SK-N-SH (cell line): ENCODE measurements around the gene LYZ. TPM values are rescaled to one million over a fixed set of nuclear protein-coding genes. Genes with fewer than 3 reads are reported as not detected.

ENCODE experiments used
- CTCF ChIA-PET: fragments of 300-600, 350-600 bp; formaldehyde crosslinking; extraction: SDS; loops from one replicate; lab custom pipeline; 2021; lab: Yijun Ruan, JAX
- POLR2A ChIA-PET: fragments of 350-600 bp; sonication (Branson Sonifier 250); formaldehyde crosslinking; extraction: SDS; loops from one replicate; lab custom pipeline; 2020; ENCODE audit warnings: antibody characterized with exemption, inconsistent platforms; lab: Yijun Ruan, JAX
- DNase-seq: peaks from one replicate; pipeline ENCODE4 v3.0.0; 2012
- H2AFZ ChIP-seq: fragments of 200-600 bp; sonication (generic); 2 replicates; pipeline ENCODE4 v1.8.1; 2016; ENCODE audit warnings: antibody characterized with exemption, mild to moderate bottlenecking, low read depth
- H3F3A ChIP-seq: fragments of 200-600 bp; sonication (generic); replicated peaks from 2 replicates; pipeline ENCODE3; 2016; ENCODE audit warnings: antibody characterized with exemption, mild to moderate bottlenecking; ENCODE audit not compliant: insufficient read depth
- H3K27ac ChIP-seq, 2 experiments: fragments of 200-500 bp in 1 of 2; fragments of 200-600 bp in 1 of 2; sonication (Bioruptor generic) in 1 of 2; sonication (generic), shearing (Covaris generic) in 1 of 2; 2 replicates each; pipeline versions ENCODE4 v1.5.1 to v1.6.1; 2014 to 2016; ENCODE audit warnings: low read depth in 2 of 2, inconsistent platforms in 1 of 2, low read length in 1 of 2, mild to moderate bottlenecking in 1 of 2, mixed read lengths in 1 of 2
- H3K27me3 ChIP-seq: fragments of 200-600 bp; sonication (generic), shearing (Covaris generic); 2 replicates; pipeline ENCODE4 v1.6.1; 2016; ENCODE audit warnings: mixed run types; ENCODE audit not compliant: insufficient read depth
- H3K36me3 ChIP-seq, 2 experiments: fragments of 200-500 bp in 1 of 2; fragments of 200-600 bp in 1 of 2; sonication (Bioruptor generic) in 1 of 2; sonication (generic) in 1 of 2; replicated peaks in 1 of 2; 2 replicates each; pipeline versions ENCODE3 to v1.5.1; 2014 to 2016; ENCODE audit warnings: low read length in 1 of 2, mild to moderate bottlenecking in 1 of 2; ENCODE audit not compliant: insufficient read depth in 2 of 2, control insufficient read depth in 1 of 2
- H3K4me1 ChIP-seq, 2 experiments: fragments of 200-500 bp in 1 of 2; fragments of 200-600 bp in 1 of 2; sonication (Bioruptor generic) in 1 of 2; sonication (generic), shearing (Covaris generic) in 1 of 2; 2 replicates each; pipeline versions ENCODE4 v1.5.1 to v1.6.1; 2014 to 2016; ENCODE audit warnings: low read depth in 1 of 2, low read length in 1 of 2, mixed run types in 1 of 2; ENCODE audit not compliant: insufficient read depth in 2 of 2, control insufficient read depth in 1 of 2
- H3K4me2 ChIP-seq: fragments of 200-600 bp; sonication (generic), shearing (Covaris generic); 2 replicates; pipeline ENCODE4 v1.6.1; 2017; ENCODE audit warnings: mixed run types
- H3K4me3 ChIP-seq, 2 experiments: fragments of 200-500 bp in 1 of 2; fragments of 200-600 bp in 1 of 2; sonication (Bioruptor generic) in 1 of 2; sonication (generic), shearing (Covaris generic) in 1 of 2; 2 replicates each; pipeline versions ENCODE4 v1.5.1 to v1.8.1; 2014 to 2016; ENCODE audit warnings: low read depth in 2 of 2, inconsistent platforms in 1 of 2, low read length in 1 of 2, mild to moderate bottlenecking in 1 of 2, mixed read lengths in 1 of 2, moderate library complexity in 1 of 2
- H3K79me2 ChIP-seq: fragments of 200-600 bp; sonication (generic); 2 replicates; pipeline ENCODE4 v1.8.1; 2017; ENCODE audit warnings: mild to moderate bottlenecking; ENCODE audit not compliant: insufficient read depth
- H3K9ac ChIP-seq: fragments of 200-600 bp; sonication (generic); 2 replicates; pipeline ENCODE4 v1.6.1; 2017; ENCODE audit warnings: mixed run types
- H3K9me2 ChIP-seq: fragments of 200-600 bp; sonication (generic); 2 replicates; pipeline ENCODE4 v1.6.1; 2017; ENCODE audit warnings: mixed run types
- H3K9me3 ChIP-seq: fragments of 200-600 bp; sonication (generic); 2 replicates; pipeline ENCODE4 v1.6.1; 2017; ENCODE audit warnings: mixed run types, mild to moderate bottlenecking, moderate library complexity
- H4K20me1 ChIP-seq: fragments of 200-600 bp; sonication (generic); 2 replicates; pipeline ENCODE4 v1.6.1; 2017; ENCODE audit warnings: mild to moderate bottlenecking, mixed run types; ENCODE audit not compliant: insufficient read depth
- CTCF ChIP-seq: fragments of 200-600 bp; sonication (generic); IDR thresholded peaks from 2 replicates; pipeline ENCODE4 v1.6.1; 2017; ENCODE audit warnings: antibody characterized with exemption, mild to moderate bottlenecking, moderate library complexity
- ELF1 ChIP-seq: IDR thresholded peaks from 2 replicates; pipeline ENCODE4 v1.4.0; 2012
- EP300 ChIP-seq, 2 experiments: IDR thresholded peaks; 2 replicates each; pipeline versions ENCODE4 v1.4.0 to v1.6.1; 2012; ENCODE audit warnings: borderline replicate concordance in 1 of 2, low read depth in 1 of 2, low read length in 1 of 2
- FOSL2 ChIP-seq: IDR thresholded peaks from 2 replicates; pipeline ENCODE4 v1.4.0; 2012; ENCODE audit warnings: low read depth, mild to moderate bottlenecking, moderate library complexity, borderline replicate concordance
- FOXM1 ChIP-seq: IDR thresholded peaks from 2 replicates; pipeline ENCODE4 v1.4.0; 2012; ENCODE audit warnings: low read depth, mild to moderate bottlenecking
- GABPA ChIP-seq: IDR thresholded peaks from 2 replicates; pipeline ENCODE4 v1.4.0; 2012; ENCODE audit warnings: low read depth, mild to moderate bottlenecking
- NFIC ChIP-seq: IDR thresholded peaks from 2 replicates; pipeline ENCODE4 v1.4.0; 2012; ENCODE audit warnings: borderline replicate concordance
- NRF1 ChIP-seq: IDR thresholded peaks from 2 replicates; pipeline ENCODE4 v1.6.1; 2012; ENCODE audit warnings: low read depth, mild to moderate bottlenecking, low read length
- POLR2AphosphoS5 ChIP-seq: IDR thresholded peaks from 2 replicates; pipeline ENCODE4 v1.6.1; 2012; ENCODE audit warnings: low read depth, low read length
- REST ChIP-seq: IDR thresholded peaks from 2 replicates; pipeline ENCODE4 v1.6.1; 2012; ENCODE audit warnings: mild to moderate bottlenecking, low read depth, low read length, moderate library complexity
- RXRA ChIP-seq: IDR thresholded peaks from 2 replicates; pipeline ENCODE4 v1.4.0; 2012; ENCODE audit warnings: low read depth, mild to moderate bottlenecking, borderline replicate concordance
- SIN3A ChIP-seq: IDR thresholded peaks from 2 replicates; pipeline ENCODE4 v1.6.1; 2012; ENCODE audit warnings: low read depth, mild to moderate bottlenecking, low read length, moderate library complexity, borderline replicate concordance
- TAF1 ChIP-seq: IDR thresholded peaks from 2 replicates; pipeline ENCODE4 v1.6.1; 2012; ENCODE audit warnings: low read depth, mild to moderate bottlenecking, low read length, moderate library complexity, borderline replicate concordance
- TEAD4 ChIP-seq: IDR thresholded peaks from 2 replicates; pipeline ENCODE4 v1.4.0; 2012; ENCODE audit warnings: mild to moderate bottlenecking, borderline replicate concordance; ENCODE audit not compliant: insufficient read depth
- USF2 ChIP-seq: fragments of 150-350 bp; IDR thresholded peaks from 2 replicates; pipeline ENCODE4 v1.6.1; 2017; ENCODE audit warnings: antibody characterized with exemption, low read length, low read depth, borderline replicate concordance
- WGBS: methylation state at CpG from one replicate; pipeline ENCODE4 v1.1.6; 2017; ENCODE audit warnings: low lambda C conversion rate; 5-methylcytosine and 5-hydroxymethylcytosine counted together
- polyA plus RNA-seq, 3 experiments: library from polyadenylated mRNA; depleted of rRNA; stranded (reverse); fragments of >200 nt; gene quantifications; 2 replicates each; pipeline ENCODE4 v1.2.3, GENCODE V29; 2012

Gene LYZ
- polyA plus RNA-seq, 1 of the 3 experiments (the other 2 are of a cell fraction): not detected

GRCh38 chr12:69388371-69388770 is 40.2 kb downstream of the LYZ start (continued):
- TF ChIP-seq GABPA (no peak), NRF1 (no peak), FOSL2 (no peak), EP300 (IDR thresholded peaks at IDR 0.05; ENCODE audit: borderline replicate concordance in 1 of 2, low read depth in 1 of 2, low read length in 1 of 2) (no peak), NFIC (no peak), TEAD4 (no peak), SIN3A (no peak), FOXM1 (no peak), CTCF (peak; percentile 88), REST (no peak)

GRCh38 chr12:69389831-69390230 is 41.6 kb downstream of the LYZ start:
- peaks cover 0 to 6% of the 10 kb centered on the region in 2 experiments; a peak in 1 of 4 replicates for H3K4me1 ChIP-seq
- 29% methylated on average over 1 of the region's 1 CpG for WGBS
- H3K36me3 ChIP-seq: peaks cover 18 to 29% of the 10 kb centered on the region in 2 experiments
- H3K4me2 ChIP-seq: no peak overlapping the region
- ChIA-PET POLR2A (interaction anchor here (0.8 kb wide), 1 partner anchor 81 kb away, joined by 3 read pairs; the partner anchor contains the start of gene FRS2), CTCF (interaction anchor here (4.6 kb wide), 1 partner anchor 181 kb away, joined by 32 read pairs; no protein-coding TSS in a partner anchor)
- no peak overlapping the region for H2AFZ ChIP-seq
- peaks cover 7% of the 10 kb centered on the region for H3F3A ChIP-seq
- no peak overlapping the region; the same call in 1 of the 2 replicates for H3K9ac ChIP-seq
- no peak for DNase-seq
- no peak overlapping the region for H3K4me3 ChIP-seq
- no peak for TF ChIP-seq POLR2AphosphoS5
- no peak for TF ChIP-seq ELF1
- TF ChIP-seq SIN3A: no peak
- TF ChIP-seq TAF1: no peak
- no peak for TF ChIP-seq USF2
- TF ChIP-seq TEAD4: no peak
- no peak for TF ChIP-seq CTCF
- no peak for TF ChIP-seq RXRA
- TF ChIP-seq FOSL2: no peak
- TF ChIP-seq, all 33 proteins: peak for 0
- Histone ChIP-seq H4K20me1 (no peaks in the 10 kb centered on the region), H3K27ac (no peak overlapping the region; a peak in 1 of 4 replicates), H3K27me3 (no peaks in the 10 kb centered on the region), H3K79me2 (peaks cover 11% of the 10 kb centered on the region; the same call in 1 of the 2 replicates), H3K9me3 (no peaks in the 10 kb centered on the region), H3K9me2 (no peaks in the 10 kb centered on the region)
